ENCODE measurements around the gene MCOLN3.

DNA sequence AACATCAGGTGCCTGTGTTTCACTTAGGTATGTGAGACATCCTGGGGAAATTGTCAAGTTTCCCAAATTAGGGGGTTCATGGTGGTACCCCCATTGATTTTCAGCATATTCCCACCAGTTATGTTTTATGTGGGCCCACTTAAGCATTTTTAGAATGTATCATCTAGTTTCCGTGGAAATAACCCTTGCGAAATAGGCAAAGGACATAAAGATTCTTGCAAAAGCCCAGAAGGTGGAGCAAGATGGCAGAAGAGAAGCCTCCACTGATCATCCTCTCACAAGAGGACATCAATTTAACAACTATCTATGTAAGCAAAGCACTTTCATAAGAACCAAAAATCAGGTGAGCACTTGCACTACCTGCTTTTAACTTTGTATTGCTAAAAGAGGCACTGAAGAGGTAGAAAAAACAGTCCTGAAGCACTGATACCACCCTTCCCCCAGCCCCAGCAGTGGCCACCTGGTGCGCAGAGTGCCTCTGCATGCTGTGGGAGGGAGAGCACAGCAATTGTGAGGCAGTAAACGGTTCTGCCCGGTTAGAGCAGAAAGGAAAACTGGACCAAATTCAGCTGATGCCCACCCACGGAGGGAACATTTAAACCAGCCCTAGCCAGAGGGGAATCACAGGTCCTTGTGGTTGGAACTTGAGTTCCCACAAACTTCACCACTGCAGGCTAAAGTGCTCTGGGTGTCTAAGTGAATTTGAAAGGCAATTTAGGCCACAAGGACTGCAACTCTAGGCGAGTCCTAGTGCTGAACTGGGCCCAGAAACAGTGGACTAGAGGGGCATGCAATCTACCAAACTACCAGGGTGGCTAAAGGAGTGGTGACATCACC lies 74.6 kb downstream of the MCOLN3 start:
- TF ChIP-seq, protein P1, sequence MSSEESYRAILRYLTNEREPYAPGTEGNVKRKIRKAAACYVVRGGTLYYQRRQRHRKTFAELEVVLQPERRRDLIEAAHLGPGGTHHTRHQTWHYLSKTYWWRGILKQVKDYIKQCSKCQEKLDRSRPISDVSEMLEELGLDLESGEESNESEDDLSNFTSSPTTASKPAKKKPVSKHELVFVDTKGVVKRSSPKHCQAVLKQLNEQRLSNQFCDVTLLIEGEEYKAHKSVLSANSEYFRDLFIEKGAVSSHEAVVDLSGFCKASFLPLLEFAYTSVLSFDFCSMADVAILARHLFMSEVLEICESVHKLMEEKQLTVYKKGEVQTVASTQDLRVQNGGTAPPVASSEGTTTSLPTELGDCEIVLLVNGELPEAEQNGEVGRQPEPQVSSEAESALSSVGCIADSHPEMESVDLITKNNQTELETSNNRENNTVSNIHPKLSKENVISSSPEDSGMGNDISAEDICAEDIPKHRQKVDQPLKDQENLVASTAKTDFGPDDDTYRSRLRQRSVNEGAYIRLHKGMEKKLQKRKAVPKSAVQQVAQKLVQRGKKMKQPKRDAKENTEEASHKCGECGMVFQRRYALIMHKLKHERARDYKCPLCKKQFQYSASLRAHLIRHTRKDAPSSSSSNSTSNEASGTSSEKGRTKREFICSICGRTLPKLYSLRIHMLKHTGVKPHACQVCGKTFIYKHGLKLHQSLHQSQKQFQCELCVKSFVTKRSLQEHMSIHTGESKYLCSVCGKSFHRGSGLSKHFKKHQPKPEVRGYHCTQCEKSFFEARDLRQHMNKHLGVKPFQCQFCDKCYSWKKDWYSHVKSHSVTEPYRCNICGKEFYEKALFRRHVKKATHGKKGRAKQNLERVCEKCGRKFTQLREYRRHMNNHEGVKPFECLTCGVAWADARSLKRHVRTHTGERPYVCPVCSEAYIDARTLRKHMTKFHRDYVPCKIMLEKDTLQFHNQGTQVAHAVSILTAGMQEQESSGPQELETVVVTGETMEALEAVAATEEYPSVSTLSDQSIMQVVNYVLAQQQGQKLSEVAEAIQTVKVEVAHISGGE (tag by site-specific recombination; conservative IDR thresholded peaks at IDR 0.05; ENCODE audit: low read depth) = no peak
- TF ChIP-seq, protein P2, sequence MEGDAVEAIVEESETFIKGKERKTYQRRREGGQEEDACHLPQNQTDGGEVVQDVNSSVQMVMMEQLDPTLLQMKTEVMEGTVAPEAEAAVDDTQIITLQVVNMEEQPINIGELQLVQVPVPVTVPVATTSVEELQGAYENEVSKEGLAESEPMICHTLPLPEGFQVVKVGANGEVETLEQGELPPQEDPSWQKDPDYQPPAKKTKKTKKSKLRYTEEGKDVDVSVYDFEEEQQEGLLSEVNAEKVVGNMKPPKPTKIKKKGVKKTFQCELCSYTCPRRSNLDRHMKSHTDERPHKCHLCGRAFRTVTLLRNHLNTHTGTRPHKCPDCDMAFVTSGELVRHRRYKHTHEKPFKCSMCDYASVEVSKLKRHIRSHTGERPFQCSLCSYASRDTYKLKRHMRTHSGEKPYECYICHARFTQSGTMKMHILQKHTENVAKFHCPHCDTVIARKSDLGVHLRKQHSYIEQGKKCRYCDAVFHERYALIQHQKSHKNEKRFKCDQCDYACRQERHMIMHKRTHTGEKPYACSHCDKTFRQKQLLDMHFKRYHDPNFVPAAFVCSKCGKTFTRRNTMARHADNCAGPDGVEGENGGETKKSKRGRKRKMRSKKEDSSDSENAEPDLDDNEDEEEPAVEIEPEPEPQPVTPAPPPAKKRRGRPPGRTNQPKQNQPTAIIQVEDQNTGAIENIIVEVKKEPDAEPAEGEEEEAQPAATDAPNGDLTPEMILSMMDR (tag by site-specific recombination; IDR thresholded peaks at IDR 0.05) = no peak
- no peak for TF ChIP-seq KLF16 (tag by site-specific recombination; IDR thresholded peaks at IDR 0.05)
- TF ChIP-seq, protein P3, sequence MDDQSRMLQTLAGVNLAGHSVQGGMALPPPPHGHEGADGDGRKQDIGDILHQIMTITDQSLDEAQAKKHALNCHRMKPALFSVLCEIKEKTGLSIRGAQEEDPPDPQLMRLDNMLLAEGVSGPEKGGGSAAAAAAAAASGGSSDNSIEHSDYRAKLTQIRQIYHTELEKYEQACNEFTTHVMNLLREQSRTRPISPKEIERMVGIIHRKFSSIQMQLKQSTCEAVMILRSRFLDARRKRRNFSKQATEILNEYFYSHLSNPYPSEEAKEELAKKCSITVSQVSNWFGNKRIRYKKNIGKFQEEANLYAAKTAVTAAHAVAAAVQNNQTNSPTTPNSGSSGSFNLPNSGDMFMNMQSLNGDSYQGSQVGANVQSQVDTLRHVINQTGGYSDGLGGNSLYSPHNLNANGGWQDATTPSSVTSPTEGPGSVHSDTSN (CRISPR knock-in tag; IDR thresholded peaks at IDR 0.05) = no peak
- TF ChIP-seq TCF7L2 (IDR thresholded peaks at IDR 0.05; ENCODE audit: borderline replicate concordance, low read depth, low read length) = no peak
- no peak for TF ChIP-seq ZNF558 (tag by site-specific recombination; IDR thresholded peaks at IDR 0.05)
- TF ChIP-seq ZBTB7A (tag by site-specific recombination; IDR thresholded peaks at IDR 0.05; ENCODE audit: low read depth) = no peak
- TF ChIP-seq, protein P4, sequence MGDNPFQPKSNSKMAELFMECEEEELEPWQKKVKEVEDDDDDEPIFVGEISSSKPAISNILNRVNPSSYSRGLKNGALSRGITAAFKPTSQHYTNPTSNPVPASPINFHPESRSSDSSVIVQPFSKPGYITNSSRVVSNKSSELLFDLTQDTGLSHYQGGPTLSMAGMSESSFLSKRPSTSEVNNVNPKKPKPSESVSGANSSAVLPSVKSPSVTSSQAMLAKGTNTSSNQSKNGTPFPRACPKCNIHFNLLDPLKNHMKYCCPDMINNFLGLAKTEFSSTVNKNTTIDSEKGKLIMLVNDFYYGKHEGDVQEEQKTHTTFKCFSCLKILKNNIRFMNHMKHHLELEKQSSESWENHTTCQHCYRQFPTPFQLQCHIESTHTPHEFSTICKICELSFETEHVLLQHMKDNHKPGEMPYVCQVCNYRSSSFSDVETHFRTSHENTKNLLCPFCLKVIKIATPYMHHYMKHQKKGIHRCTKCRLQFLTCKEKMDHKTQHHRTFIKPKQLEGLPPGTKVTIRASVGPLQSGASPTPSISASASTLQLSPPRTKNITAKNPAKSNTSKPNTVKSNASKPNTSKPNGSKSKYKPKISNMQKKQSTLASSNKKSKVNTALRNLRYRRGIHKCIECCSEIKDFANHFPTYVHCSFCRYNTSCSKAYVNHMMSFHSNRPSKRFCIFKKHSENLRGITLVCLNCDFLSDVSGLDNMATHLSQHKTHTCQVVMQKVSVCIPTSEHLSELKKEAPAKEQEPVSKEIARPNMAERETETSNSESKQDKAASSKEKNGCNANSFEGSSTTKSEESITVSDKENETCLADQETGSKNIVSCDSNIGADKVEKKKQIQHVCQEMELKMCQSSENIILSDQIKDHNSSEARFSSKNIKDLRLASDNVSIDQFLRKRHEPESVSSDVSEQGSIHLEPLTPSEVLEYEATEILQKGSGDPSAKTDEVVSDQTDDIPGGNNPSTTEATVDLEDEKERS (tag by site-specific recombination; IDR thresholded peaks at IDR 0.05) = no peak
- TF ChIP-seq, protein P5, sequence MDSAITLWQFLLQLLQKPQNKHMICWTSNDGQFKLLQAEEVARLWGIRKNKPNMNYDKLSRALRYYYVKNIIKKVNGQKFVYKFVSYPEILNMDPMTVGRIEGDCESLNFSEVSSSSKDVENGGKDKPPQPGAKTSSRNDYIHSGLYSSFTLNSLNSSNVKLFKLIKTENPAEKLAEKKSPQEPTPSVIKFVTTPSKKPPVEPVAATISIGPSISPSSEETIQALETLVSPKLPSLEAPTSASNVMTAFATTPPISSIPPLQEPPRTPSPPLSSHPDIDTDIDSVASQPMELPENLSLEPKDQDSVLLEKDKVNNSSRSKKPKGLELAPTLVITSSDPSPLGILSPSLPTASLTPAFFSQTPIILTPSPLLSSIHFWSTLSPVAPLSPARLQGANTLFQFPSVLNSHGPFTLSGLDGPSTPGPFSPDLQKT (IDR thresholded peaks at IDR 0.05; ENCODE audit: borderline replicate concordance, low read depth, low read length) = no peak
- no peak for TF ChIP-seq ZNF184 (tag by site-specific recombination; IDR thresholded peaks at IDR 0.05)
- no peak for TF ChIP-seq ZNF548 (tag by site-specific recombination; IDR thresholded peaks at IDR 0.05)
- TF ChIP-seq ZNF335 (tag by site-specific recombination; conservative IDR thresholded peaks at IDR 0.05) = no peak
- no peak for TF ChIP-seq REPIN1 (tag by site-specific recombination; IDR thresholded peaks at IDR 0.05; ENCODE audit: low read depth)
